ENCODE data around the gene HINT3. TPM values are rescaled to one million over a fixed set of nuclear protein-coding genes. Genes with fewer than 3 reads are reported as not detected.

HINT3 gene
- total RNA-seq, 2 donors from 2014 or later, result 29.5 to 40.9 TPM

- DNase-seq (ENCODE audit: low spot score), result no peak
- Histone ChIP-seq H3K4me3 (no peak overlapping the region), H3K27ac (no peak overlapping the region), H3K36me3 (no peaks in the 10 kb centered on the region), H3K27me3 (replicated peaks; ENCODE audit: insufficient read depth) (no peaks in the 10 kb centered on the region), H3K9me3 (no peaks in the 10 kb centered on the region), H3K4me1 (replicated peaks) (no peaks in the 10 kb centered on the region)
- intact Hi-C loops (cut with DNase I), result loop anchor here (10.0 kb wide), 1 partner anchor 1123 kb away; the partner anchor contains the start of gene RSPO3
- 17% methylated on average over 1 of the region's 1 CpG for WGBS
- no peak for TF ChIP-seq CTCF (IDR thresholded peaks at IDR 0.05)
- TF ChIP-seq POLR2A (IDR thresholded peaks at IDR 0.05), result no peak
- TF ChIP-seq POLR2AphosphoS5 (IDR thresholded peaks at IDR 0.05), result no peak
These were observed 35.1 kb downstream of the HINT3 start for GRCh38 chr6:125991653-125992052.

- no peak overlapping the region for H3K27ac ChIP-seq
- DNase-seq (ENCODE audit: low spot score), result no peak
- H3K27me3 ChIP-seq (replicated peaks; ENCODE audit: insufficient read depth), result no peaks in the 10 kb centered on the region
- TF ChIP-seq POLR2A (IDR thresholded peaks at IDR 0.05) (no peak), CTCF (IDR thresholded peaks at IDR 0.05) (no peak), POLR2AphosphoS5 (IDR thresholded peaks at IDR 0.05) (no peak)
- H3K9me3 ChIP-seq, result no peaks in the 10 kb centered on the region
- H3K4me1 ChIP-seq (replicated peaks), result no peaks in the 10 kb centered on the region
- intact Hi-C loops (cut with DNase I), result loop anchor here (10.0 kb wide), 1 partner anchor 1120 kb away; the partner anchor contains the start of gene RSPO3
- 64% methylated on average over 5 of the region's 5 CpGs for WGBS
- no peaks in the 10 kb centered on the region for H3K36me3 ChIP-seq
- no peak overlapping the region for H3K4me3 ChIP-seq
These were observed 38.3 kb downstream of the HINT3 start for GRCh38 chr6:125994670-125995488.

GRCh38 chr6:125995972-125996580 lies 39.5 kb downstream of the HINT3 start:
- peak; percentile 26 for DNase-seq (ENCODE audit: low spot score)
- TF ChIP-seq POLR2A (IDR thresholded peaks at IDR 0.05) (no peak), CTCF (IDR thresholded peaks at IDR 0.05) (peak; percentile 77 to 91 (median 86)), POLR2AphosphoS5 (IDR thresholded peaks at IDR 0.05) (peak; percentile 33)

GRCh38 chr6:126002755-126003679 lies 46.4 kb downstream of the HINT3 start:
- Histone ChIP-seq H3K9me3 (no peaks in the 10 kb centered on the region), H3K36me3 (no peaks in the 10 kb centered on the region), H3K4me1 (replicated peaks) (no peaks in the 10 kb centered on the region)

More at GRCh38 chr6:125995972-125996580, 39.5 kb downstream of the HINT3 start:
- 3% methylated on average over 8 of the region's 8 CpGs for WGBS
- Histone ChIP-seq H3K27me3 (replicated peaks; ENCODE audit: insufficient read depth) (no peaks in the 10 kb centered on the region), H3K27ac (no peak overlapping the region), H3K9me3 (no peaks in the 10 kb centered on the region), H3K4me3 (no peak overlapping the region), H3K4me1 (replicated peaks) (no peaks in the 10 kb centered on the region), H3K36me3 (no peaks in the 10 kb centered on the region)
- intact Hi-C loops (cut with DNase I), result loop anchor here (10.0 kb wide), 1 partner anchor 1119 kb away; the partner anchor contains the start of gene RSPO3

More at GRCh38 chr6:126002755-126003679, 46.4 kb downstream of the HINT3 start:
- no peak for DNase-seq (ENCODE audit: low spot score)
- intact Hi-C loops (cut with DNase I), result no loop called here
- WGBS, result 93% methylated on average over 8 of the region's 8 CpGs
- Histone ChIP-seq H3K27ac (no peak overlapping the region), H3K4me3 (no peak overlapping the region), H3K27me3 (replicated peaks; ENCODE audit: insufficient read depth) (no peaks in the 10 kb centered on the region)
- TF ChIP-seq POLR2A (IDR thresholded peaks at IDR 0.05) (no peak), POLR2AphosphoS5 (IDR thresholded peaks at IDR 0.05) (no peak), CTCF (IDR thresholded peaks at IDR 0.05) (no peak)

All from prostate gland (tissue), 2 donors.